CD1c-positive myeloid dendritic cell (primary cell): ENCODE measurements around the gene GIPC3.

ENCODE experiments used
- DNase-seq: peaks from one replicate; pipeline ENCODE4 v3.0.0-alpha.2; 2016; ENCODE audit errors: extremely low spot score

Gene GIPC3

DNA sequence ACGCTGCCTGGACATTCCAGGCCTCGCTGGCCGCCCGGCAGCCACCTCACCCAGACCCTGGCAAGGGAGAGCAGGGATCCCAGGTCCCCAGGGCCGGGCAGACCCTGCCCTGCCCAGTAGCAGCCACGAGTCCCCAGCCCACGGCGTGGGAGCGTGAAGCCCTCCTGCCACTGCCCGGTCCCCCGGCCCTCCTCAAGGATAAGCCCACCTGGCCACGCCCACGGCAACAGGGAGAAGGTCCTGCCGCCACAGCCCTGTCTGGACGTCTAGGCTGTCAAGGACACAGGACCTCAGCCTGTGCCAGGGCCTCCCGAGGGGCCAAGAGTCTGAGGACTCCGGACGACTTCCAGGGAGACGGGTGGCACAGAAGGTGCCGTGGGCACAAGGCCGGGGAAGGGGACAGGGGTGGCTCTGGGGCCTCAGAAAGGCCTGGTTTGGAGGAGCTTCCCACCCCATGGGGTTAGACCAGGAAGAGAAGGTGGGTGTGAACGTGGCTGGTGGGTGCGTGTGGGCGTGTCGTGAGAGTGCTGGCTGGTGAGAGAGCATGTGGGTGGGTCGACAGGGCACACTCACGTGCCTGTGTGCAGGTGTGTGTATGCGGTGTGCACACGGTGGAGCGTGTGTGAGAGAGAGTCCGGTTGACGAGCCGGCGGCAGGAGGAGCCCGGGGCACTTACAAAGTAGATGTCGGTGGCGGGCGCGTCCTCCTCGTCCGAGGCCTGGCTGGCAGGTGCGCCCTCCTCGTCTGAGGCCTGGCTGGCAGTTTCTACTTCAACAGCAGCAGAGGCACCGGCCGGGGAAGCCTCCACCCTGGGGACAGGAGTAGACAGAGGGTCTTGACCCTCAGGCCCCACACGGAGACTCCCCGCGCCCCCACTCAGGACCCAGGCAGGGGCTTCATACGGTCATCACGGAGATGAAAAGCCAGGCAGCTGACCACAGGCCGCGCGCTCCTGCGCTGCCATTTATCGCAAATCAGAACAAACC, 53.2 kb downstream of the GIPC3 start:
- DNase-seq, result no peak

- DNase-seq, result no peak
These were observed 54.2 kb downstream of the GIPC3 start for GRCh38 chr19:3639479-3639878.

GRCh38 chr19:3641515-3642269, 56.4 kb downstream of the GIPC3 start:
- DNase-seq, result no peak

- DNase-seq, result no peak
These were observed 57.0 kb downstream of the GIPC3 start for GRCh38 chr19:3642296-3642695.
